GM23248 (cell line): ENCODE measurements around the gene ZNF469.

ENCODE experiments used
- EZH2 ChIP-seq: fragments of 200-600 bp; sonication (generic); IDR thresholded peaks from 2 replicates; pipeline ENCODE4 v1.6.1; 2018; ENCODE audit warnings: antibody characterized with exemption, mild to moderate bottlenecking; ENCODE audit not compliant: insufficient read depth, poor library complexity, severe bottlenecking
- EZH2phosphoT487 ChIP-seq: fragments of 200-600 bp; sonication (generic); IDR thresholded peaks from 2 replicates; pipeline ENCODE4 v1.6.1; 2018; ENCODE audit warnings: antibody characterized with exemption, moderate library complexity, mild to moderate bottlenecking, low read depth; ENCODE audit not compliant: insufficient read depth

DNA sequence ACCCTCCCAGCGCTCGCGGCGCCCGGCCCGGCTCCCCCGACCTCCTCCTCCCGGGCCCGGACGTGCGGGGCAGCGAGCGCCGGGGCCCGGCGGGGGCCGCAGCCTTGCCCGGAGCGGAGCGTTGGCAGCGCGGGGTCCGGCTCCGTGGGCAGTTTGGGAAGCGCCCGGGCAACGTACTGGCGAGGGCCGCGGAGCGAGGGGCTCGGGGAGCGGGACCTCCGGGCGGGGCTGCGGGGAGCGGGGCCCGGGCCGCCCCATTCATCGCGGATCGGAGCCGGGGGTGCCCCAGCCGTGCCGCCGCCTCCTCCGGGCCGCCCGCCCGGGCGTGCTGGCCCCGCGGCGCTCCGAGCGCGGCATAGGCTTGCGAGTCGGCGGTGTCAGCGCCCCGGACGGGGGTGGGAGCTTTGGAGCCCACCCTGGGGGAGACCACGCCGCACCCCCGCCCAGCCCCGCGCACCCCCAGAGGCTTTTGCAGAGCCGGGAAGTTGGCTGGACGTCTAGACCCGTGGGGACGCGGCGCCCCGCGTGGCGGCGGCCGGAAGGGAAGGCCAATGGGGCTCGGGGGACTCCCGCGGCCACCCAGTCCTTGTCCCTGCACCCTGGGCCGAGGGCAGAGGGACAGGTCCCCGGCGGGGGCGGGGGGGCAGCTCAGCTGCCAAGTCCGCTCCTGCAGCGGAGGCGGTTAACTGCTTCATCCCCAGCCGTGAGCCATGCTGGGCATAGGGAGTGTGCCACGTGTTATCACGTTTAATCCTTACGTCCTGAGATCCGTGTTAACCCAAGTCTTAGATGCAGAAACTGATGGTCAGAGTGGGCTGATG is 852 bp downstream of the ZNF469 start:
- TF ChIP-seq EZH2 (no peak), EZH2phosphoT487 (no peak)
